HL-60 (cell line): ENCODE measurements around the gene VILL.

Source experiments
- DNase-seq, 2 experiments: peaks; one replicate each; pipeline ENCODE4 v3.0.0-alpha.2; 2010 to 2020; ENCODE audit warnings: low read depth in 1 of 2, low spot score in 1 of 2
- H3K27ac ChIP-seq: fragments of 250-450 bp; sonication (Bioruptor Pico); replicated peaks from 2 replicates; pipeline ENCODE4 v1.5.1; 2020; ENCODE audit warnings: mild to moderate bottlenecking, moderate library complexity
- H3K27me3 ChIP-seq: fragments of 250-450 bp; sonication (Bioruptor Pico); 2 replicates; pipeline ENCODE4 v1.5.1; 2021; ENCODE audit warnings: mild to moderate bottlenecking, moderate library complexity; ENCODE audit not compliant: insufficient read depth, poor library complexity, severe bottlenecking
- H3K4me3 ChIP-seq: replicated peaks from 2 replicates; pipeline ENCODE4 v1.5.1; 2011; ENCODE audit warnings: mild to moderate bottlenecking, control low read depth, low read length; ENCODE audit not compliant: insufficient read depth
- GABPA ChIP-seq: IDR thresholded peaks from 2 replicates; pipeline ENCODE4 v1.6.1; 2012; ENCODE audit warnings: low read depth
- POLR2AphosphoS5 ChIP-seq: IDR thresholded peaks from 2 replicates; pipeline ENCODE4 v1.6.1; 2012; ENCODE audit warnings: low read depth
- SPI1 ChIP-seq: IDR thresholded peaks from 2 replicates; pipeline ENCODE4 v1.6.1; 2012; ENCODE audit warnings: low read depth, mild to moderate bottlenecking, borderline replicate concordance
- TF ChIP-seq, protein P1 (sequence below): IDR thresholded peaks from 2 replicates; pipeline ENCODE4 v1.6.1; 2012; ENCODE audit warnings: low read depth; ENCODE audit not compliant: insufficient replicate concordance
- TF ChIP-seq, protein P2 (sequence below): IDR thresholded peaks from one replicate; pipeline ENCODE4 v1.5.1; 2011; ENCODE audit warnings: low read length, control low read depth, inconsistent platforms; ENCODE audit not compliant: insufficient read depth

Gene VILL

DNA sequence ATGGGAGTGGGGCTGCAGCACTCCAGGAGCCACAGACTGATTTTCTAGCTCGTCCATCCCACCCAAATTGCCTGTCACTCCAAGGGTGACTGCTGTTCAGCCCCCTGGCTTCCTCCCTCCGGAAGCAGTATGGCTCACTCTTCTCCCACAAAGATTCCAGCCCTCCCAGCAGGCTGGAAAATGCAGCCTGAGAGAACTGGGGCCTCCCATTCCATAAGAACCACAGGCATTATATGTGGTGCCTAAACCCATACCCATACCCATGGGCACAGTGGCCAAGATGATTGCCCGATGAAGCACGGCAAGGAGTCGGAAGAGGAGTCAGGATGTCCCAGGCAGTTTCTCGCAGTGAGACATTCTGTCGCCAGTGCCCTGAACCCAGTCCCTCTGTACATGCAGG lies 6.0 kb upstream of the VILL start:
- H3K4me3 ChIP-seq = no peak overlapping the region
- H3K27ac ChIP-seq = no peak overlapping the region
- TF ChIP-seq GABPA (no peak), SPI1 (no peak), POLR2AphosphoS5 (no peak)
- TF ChIP-seq, protein P1, sequence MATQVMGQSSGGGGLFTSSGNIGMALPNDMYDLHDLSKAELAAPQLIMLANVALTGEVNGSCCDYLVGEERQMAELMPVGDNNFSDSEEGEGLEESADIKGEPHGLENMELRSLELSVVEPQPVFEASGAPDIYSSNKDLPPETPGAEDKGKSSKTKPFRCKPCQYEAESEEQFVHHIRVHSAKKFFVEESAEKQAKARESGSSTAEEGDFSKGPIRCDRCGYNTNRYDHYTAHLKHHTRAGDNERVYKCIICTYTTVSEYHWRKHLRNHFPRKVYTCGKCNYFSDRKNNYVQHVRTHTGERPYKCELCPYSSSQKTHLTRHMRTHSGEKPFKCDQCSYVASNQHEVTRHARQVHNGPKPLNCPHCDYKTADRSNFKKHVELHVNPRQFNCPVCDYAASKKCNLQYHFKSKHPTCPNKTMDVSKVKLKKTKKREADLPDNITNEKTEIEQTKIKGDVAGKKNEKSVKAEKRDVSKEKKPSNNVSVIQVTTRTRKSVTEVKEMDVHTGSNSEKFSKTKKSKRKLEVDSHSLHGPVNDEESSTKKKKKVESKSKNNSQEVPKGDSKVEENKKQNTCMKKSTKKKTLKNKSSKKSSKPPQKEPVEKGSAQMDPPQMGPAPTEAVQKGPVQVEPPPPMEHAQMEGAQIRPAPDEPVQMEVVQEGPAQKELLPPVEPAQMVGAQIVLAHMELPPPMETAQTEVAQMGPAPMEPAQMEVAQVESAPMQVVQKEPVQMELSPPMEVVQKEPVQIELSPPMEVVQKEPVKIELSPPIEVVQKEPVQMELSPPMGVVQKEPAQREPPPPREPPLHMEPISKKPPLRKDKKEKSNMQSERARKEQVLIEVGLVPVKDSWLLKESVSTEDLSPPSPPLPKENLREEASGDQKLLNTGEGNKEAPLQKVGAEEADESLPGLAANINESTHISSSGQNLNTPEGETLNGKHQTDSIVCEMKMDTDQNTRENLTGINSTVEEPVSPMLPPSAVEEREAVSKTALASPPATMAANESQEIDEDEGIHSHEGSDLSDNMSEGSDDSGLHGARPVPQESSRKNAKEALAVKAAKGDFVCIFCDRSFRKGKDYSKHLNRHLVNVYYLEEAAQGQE = no peak
- TF ChIP-seq, protein P2, sequence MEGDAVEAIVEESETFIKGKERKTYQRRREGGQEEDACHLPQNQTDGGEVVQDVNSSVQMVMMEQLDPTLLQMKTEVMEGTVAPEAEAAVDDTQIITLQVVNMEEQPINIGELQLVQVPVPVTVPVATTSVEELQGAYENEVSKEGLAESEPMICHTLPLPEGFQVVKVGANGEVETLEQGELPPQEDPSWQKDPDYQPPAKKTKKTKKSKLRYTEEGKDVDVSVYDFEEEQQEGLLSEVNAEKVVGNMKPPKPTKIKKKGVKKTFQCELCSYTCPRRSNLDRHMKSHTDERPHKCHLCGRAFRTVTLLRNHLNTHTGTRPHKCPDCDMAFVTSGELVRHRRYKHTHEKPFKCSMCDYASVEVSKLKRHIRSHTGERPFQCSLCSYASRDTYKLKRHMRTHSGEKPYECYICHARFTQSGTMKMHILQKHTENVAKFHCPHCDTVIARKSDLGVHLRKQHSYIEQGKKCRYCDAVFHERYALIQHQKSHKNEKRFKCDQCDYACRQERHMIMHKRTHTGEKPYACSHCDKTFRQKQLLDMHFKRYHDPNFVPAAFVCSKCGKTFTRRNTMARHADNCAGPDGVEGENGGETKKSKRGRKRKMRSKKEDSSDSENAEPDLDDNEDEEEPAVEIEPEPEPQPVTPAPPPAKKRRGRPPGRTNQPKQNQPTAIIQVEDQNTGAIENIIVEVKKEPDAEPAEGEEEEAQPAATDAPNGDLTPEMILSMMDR = no peak
- H3K27me3 ChIP-seq = no peaks in the 10 kb centered on the region
- DNase-seq = no peak

DNA sequence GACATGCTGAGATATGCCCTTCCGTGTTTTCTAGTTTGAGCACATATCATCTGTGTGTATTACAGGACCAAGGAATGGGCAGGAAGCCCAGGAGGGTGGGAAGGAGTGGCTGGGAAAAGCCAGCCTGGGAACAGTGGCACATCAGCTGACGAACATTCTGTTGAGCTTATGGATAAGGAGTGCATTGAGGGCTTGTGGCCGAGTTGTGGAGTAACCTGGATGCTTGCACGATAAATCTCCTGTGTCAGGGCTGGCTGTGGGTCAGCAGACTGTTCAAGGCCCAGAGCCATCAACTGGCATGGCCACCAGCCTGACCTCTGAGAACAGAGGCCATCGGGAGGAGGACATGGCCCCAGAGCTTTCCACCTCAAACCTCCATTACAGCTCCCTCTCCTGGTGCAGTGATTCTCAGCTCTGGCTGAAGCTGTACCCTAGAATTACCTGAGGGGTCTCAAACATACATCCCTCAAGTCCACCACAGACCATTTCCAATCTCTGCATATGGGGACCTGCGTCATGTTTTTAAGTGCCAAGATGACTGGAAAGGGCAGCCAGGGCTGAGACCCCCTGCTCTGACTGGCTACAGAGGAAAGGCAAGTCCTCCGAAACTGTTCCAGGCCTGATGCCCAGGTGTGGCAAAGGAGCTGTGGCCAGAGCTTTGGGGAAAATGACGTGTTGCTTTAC lies 4.8 kb upstream of the VILL start:
- no peak for DNase-seq
- TF ChIP-seq, protein P2 = no peak
- TF ChIP-seq POLR2AphosphoS5 = no peak
- TF ChIP-seq SPI1 = no peak
- TF ChIP-seq GABPA = no peak
- TF ChIP-seq, protein P1 = no peak
- Histone ChIP-seq H3K4me3 (no peak overlapping the region), H3K27ac (no peak overlapping the region), H3K27me3 (no peaks in the 10 kb centered on the region)

DNA sequence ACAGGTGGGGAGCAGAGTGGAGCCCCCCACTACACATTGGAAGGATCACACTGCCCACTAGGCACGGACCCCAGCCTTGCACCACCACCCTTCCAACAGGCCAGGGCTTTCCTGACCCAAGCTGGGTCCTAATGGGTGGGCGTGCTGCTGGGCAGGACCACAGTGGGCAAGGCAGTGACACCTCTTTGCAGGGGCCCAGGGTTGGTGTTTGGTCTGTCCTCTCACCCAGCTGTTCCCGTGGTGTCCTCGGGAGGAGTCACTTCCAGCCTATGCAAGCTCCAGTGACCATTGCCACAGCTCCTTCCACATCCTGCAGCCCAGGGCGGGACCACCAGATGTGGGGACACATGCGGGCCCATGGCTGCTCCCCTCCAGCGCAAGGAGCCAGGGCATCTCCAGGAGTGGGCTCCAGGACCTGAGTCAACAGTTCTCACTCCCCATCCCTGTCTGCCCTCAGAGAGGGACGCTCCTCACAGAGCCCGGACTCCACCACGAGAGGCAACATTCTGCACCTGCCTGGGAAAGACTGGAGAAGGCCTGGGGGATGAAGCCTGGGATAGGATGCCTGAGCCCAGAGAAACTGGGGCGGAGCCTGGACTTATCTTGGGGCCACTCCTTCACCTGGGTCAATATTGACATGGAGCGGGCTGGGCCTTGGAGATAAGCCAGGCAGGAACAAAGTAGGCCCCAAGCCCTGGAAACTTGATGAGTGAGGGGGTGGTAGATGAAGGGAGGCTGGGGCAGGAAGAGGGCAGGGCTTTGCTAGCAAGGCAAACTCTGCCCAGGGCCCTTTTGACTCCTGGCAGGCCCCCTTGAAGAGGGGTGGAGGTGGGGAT lies 3.9 kb upstream of the VILL start:
- Histone ChIP-seq H3K4me3 (no peak overlapping the region), H3K27me3 (no peaks in the 10 kb centered on the region), H3K27ac (no peak overlapping the region)
- DNase-seq = no peak
- TF ChIP-seq, protein P1 = no peak
- TF ChIP-seq, protein P2 = no peak
- TF ChIP-seq POLR2AphosphoS5 (no peak), SPI1 (no peak)
